Hepatocyte (in vitro differentiated cells): Measurements from ENCODE around the gene TCP11. TPM values are rescaled to one million over a fixed set of nuclear protein-coding genes. Genes with fewer than 3 reads are reported as not detected.

Source experiments
- DNase-seq: peaks from one replicate; pipeline ENCODE4 v3.0.0-alpha.2; 2016; ENCODE audit warnings: low spot score
- H2AFZ ChIP-seq: fragments of 200-600 bp; sonication (generic); 2 replicates; pipeline ENCODE4 v1.6.0; 2016; ENCODE audit warnings: antibody characterized with exemption, mild to moderate bottlenecking
- H3K27ac ChIP-seq: fragments of 200-600 bp; sonication (generic); 2 replicates; pipeline ENCODE4 v1.5.1; 2016; ENCODE audit warnings: mild to moderate bottlenecking
- H3K27me3 ChIP-seq: fragments of 200-600 bp; sonication (generic); 2 replicates; pipeline ENCODE4 v1.6.1; 2016
- H3K36me3 ChIP-seq: fragments of 200-600 bp; sonication (generic); replicated peaks from 2 replicates; pipeline ENCODE4 v1.5.1; 2016; ENCODE audit warnings: low read depth; ENCODE audit not compliant: insufficient read depth
- H3K4me1 ChIP-seq: fragments of 200-600 bp; sonication (generic); 2 replicates; pipeline ENCODE4 v1.5.1; 2016; ENCODE audit warnings: mild to moderate bottlenecking, moderate library complexity; ENCODE audit not compliant: insufficient read depth
- H3K4me2 ChIP-seq: fragments of 200-600 bp; sonication (generic); 2 replicates; pipeline ENCODE4 v1.6.0; 2016
- H3K4me3 ChIP-seq: fragments of 200-600 bp; sonication (generic); 2 replicates; pipeline ENCODE4 v1.5.1; 2016; ENCODE audit warnings: mild to moderate bottlenecking
- H3K79me2 ChIP-seq: fragments of 200-600 bp; sonication (generic); 2 replicates; pipeline ENCODE4 v1.6.0; 2017; ENCODE audit warnings: mild to moderate bottlenecking
- H3K9me2 ChIP-seq: fragments of 200-600 bp; sonication (generic); replicated peaks from 2 replicates; pipeline ENCODE4 v1.6.0; 2017; ENCODE audit warnings: mild to moderate bottlenecking; ENCODE audit not compliant: insufficient read depth
- H3K9me3 ChIP-seq: fragments of 200-600 bp; sonication (generic); 2 replicates; pipeline ENCODE4 v1.5.1; 2016; ENCODE audit warnings: low read depth, mild to moderate bottlenecking
- H4K20me1 ChIP-seq: fragments of 200-600 bp; sonication (generic); 2 replicates; pipeline ENCODE4 v1.6.0; 2016; ENCODE audit warnings: mild to moderate bottlenecking; ENCODE audit not compliant: insufficient read depth, poor library complexity, severe bottlenecking
- EZH2 ChIP-seq: fragments of 200-600 bp; sonication (generic); IDR thresholded peaks from 2 replicates; pipeline ENCODE4 v1.6.1; 2016; ENCODE audit warnings: antibody characterized with exemption, mild to moderate bottlenecking, borderline replicate concordance
- EZH2phosphoT487 ChIP-seq: fragments of 200-600 bp; sonication (generic); IDR thresholded peaks from one replicate; pipeline ENCODE4 v1.6.1; 2018; ENCODE audit warnings: antibody characterized with exemption, mild to moderate bottlenecking, low read depth, moderate library complexity; ENCODE audit not compliant: unreplicated experiment, severe bottlenecking
- WGBS: methylation state at CpG from one replicate; pipeline ENCODE4 v1.1.6; 2016; ENCODE audit warnings: low lambda C conversion rate; ENCODE audit errors: missing lambda C conversion rate; 5-methylcytosine and 5-hydroxymethylcytosine counted together
- polyA plus RNA-seq: library from polyadenylated mRNA; unstranded; fragments of >200 nt; fragmentation: Nextera tagmentation; extraction: Ambion mirVana; gene quantifications from 2 replicates; pipeline ENCODE4 v1.2.1, GENCODE V29; 2016
- total RNA-seq: library from RNA; depleted of rRNA; stranded (reverse); fragments of >200 nt; gene quantifications from 2 replicates; pipeline ENCODE4 v1.2.3, GENCODE V29; 2014
- TF ChIP-seq, protein P1 (sequence below): fragments of 200-600 bp; sonication (generic); IDR thresholded peaks from 2 replicates; pipeline ENCODE4 v1.5.1; 2016; ENCODE audit warnings: antibody characterized with exemption, mild to moderate bottlenecking; ENCODE audit not compliant: poor library complexity

TCP11 gene
- total and polyA plus RNA-seq, 2 experiments from 2014 or later = not detected

DNA sequence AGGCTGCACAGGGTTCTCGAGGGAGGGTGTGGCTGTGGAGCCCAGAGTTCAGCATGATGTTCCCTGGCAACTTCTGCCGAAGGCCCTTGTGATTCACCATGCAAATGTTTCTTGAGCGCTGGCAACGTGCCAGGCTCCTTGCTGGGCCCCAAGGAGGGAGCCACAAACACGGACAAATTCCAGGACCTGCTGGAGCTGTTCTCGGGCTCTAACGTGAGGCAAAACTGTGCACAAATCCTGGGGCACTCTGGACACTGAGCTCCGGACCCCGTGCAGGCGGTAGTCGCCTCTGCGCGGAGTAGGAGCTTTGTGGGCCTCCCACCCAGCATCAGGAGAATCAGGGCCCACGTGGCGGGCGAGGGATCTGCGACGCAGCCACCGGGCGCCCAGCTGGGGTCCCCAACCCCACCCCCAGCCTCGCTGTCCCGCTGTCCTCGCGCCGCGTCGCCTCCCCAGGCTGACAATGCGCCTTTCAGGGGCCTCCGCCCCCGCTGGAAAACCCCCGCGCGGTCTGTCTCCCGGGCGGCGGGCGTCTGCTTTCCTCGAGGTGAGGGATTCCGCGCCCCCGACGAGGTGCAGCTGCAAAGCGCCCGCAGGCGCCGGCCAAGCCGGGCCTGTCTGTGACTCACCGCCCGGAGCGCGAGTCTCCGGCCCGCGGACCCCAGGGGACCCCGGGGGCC, 40.9 kb upstream of the TCP11 start:
- Histone ChIP-seq H3K4me3 (no peak overlapping the region), H4K20me1 (no peaks in the 10 kb centered on the region), H2AFZ (no peak overlapping the region), H3K4me1 (peaks cover 33% of the 10 kb centered on the region), H3K36me3 (no peaks in the 10 kb centered on the region), H3K27ac (peak overlapping the region; percentile 64), H3K9me3 (no peaks in the 10 kb centered on the region), H3K79me2 (no peaks in the 10 kb centered on the region), H3K9me2 (no peaks in the 10 kb centered on the region), H3K4me2 (peak overlapping the region; percentile 63), H3K27me3 (no peaks in the 10 kb centered on the region)
- TF ChIP-seq EZH2 = no peak
- TF ChIP-seq, protein P1, sequence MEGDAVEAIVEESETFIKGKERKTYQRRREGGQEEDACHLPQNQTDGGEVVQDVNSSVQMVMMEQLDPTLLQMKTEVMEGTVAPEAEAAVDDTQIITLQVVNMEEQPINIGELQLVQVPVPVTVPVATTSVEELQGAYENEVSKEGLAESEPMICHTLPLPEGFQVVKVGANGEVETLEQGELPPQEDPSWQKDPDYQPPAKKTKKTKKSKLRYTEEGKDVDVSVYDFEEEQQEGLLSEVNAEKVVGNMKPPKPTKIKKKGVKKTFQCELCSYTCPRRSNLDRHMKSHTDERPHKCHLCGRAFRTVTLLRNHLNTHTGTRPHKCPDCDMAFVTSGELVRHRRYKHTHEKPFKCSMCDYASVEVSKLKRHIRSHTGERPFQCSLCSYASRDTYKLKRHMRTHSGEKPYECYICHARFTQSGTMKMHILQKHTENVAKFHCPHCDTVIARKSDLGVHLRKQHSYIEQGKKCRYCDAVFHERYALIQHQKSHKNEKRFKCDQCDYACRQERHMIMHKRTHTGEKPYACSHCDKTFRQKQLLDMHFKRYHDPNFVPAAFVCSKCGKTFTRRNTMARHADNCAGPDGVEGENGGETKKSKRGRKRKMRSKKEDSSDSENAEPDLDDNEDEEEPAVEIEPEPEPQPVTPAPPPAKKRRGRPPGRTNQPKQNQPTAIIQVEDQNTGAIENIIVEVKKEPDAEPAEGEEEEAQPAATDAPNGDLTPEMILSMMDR = no peak
- no peak for TF ChIP-seq EZH2phosphoT487
- 47% methylated on average over 38 of the region's 55 CpGs for WGBS
- DNase-seq = peak; percentile 65

DNA sequence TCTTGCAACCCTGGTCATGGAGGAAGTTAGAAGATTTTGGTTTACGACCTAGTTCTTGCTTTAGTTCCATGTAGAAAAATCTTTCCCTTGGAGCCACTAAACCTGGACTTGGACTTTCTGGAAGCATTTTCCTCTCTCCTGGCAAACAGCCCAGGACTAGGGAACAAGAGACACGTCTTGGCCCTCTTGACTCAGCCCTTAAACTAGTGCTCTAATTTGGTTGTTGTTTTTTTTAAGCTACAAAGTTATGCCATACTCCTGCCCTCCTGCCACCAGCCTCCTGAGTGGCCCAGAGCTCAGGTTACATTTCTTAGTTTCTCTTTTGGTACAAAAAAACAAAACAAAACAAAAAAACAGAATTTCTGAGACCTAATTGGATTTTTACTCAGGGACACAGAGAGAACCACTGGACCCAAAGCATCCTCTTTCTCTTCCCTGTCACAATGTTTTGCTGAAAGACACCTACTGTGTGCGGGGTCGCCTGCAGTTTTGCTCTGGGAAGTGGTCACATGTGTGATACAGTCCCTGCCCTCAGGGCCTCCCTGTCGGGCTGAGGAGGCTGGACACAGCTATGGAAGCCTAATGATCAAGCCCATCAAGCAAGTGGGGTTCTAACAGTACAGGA, 40.3 kb upstream of the TCP11 start:
- DNase-seq = no peak
- Histone ChIP-seq H3K9me2 (no peaks in the 10 kb centered on the region), H3K4me1 (peaks cover 33% of the 10 kb centered on the region), H2AFZ (no peak overlapping the region), H4K20me1 (no peaks in the 10 kb centered on the region), H3K27ac (peak overlapping the region; percentile 64), H3K27me3 (no peaks in the 10 kb centered on the region), H3K79me2 (no peaks in the 10 kb centered on the region), H3K4me2 (peak overlapping the region; percentile 63), H3K9me3 (no peaks in the 10 kb centered on the region), H3K36me3 (no peaks in the 10 kb centered on the region), H3K4me3 (no peak overlapping the region)
- TF ChIP-seq, protein P1 = no peak
- TF ChIP-seq EZH2phosphoT487 (no peak), EZH2 (no peak)
- WGBS = 73% methylated on average over 5 of the region's 5 CpGs

DNA sequence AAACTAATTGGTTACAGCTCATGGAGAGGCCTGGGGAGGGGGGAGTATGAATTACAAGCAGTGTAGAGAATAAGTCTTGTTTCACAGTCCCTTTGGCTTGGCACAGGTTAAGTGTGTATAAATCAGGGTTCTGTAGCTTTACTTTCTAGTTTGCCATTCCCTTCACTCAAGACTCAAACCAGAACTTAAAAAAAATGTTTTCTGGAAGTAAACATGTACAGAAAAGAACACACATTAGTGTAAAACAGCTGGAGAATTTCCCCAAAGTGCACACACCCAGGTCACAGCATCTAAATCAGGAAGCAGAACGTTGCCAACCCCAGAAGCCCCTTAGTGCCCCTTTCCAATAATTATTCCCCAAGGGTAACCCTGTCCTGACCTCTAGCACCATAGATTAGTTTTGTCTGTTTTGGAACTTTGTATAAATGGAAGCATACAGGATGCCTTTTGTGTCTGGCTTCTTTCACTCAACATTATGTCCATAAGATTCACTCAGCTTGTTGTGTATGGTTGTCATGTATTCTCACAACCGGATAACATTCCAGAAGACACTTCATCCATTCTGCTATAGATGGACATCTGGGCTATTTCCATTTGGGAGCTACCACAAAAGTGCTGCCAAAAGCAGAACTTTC, 38.9 kb upstream of the TCP11 start:
- Histone ChIP-seq H3K79me2 (no peaks in the 10 kb centered on the region), H3K36me3 (no peaks in the 10 kb centered on the region), H4K20me1 (no peaks in the 10 kb centered on the region), H3K27me3 (no peaks in the 10 kb centered on the region), H3K9me3 (no peaks in the 10 kb centered on the region), H3K4me3 (no peak overlapping the region), H3K27ac (peak overlapping the region; percentile 46), H3K4me2 (no peak overlapping the region), H3K9me2 (no peaks in the 10 kb centered on the region), H2AFZ (no peak overlapping the region), H3K4me1 (peaks cover 22% of the 10 kb centered on the region)
- no peak for DNase-seq
- WGBS = 51% methylated on average over 2 of the region's 2 CpGs
- no peak for TF ChIP-seq EZH2
- no peak for TF ChIP-seq EZH2phosphoT487
- TF ChIP-seq, protein P1 = no peak
